Left ventricle myocardium inferior (tissue), 1 donor: ENCODE data around the gene WSCD1. TPM values are rescaled to one million over a fixed set of nuclear protein-coding genes. Genes with fewer than 3 reads are reported as not detected.

Source experiments
- DNase-seq: peaks from one replicate; pipeline ENCODE4 v3.0.0-alpha.2; 2020
- H3K27ac ChIP-seq: fragments of 200-600 bp; replicated peaks from 2 replicates; pipeline ENCODE4 v1.8.0; 2021
- H3K27me3 ChIP-seq: fragments of 200-600 bp; 2 replicates; pipeline ENCODE4 v1.8.0; 2021; ENCODE audit warnings: low read depth
- H3K36me3 ChIP-seq: fragments of 200-600 bp; 2 replicates; pipeline ENCODE4 v1.8.0; 2021
- H3K4me1 ChIP-seq: fragments of 200-600 bp; 2 replicates; pipeline ENCODE4 v1.8.0; 2021
- H3K4me3 ChIP-seq: fragments of 200-600 bp; 2 replicates; pipeline ENCODE4 v1.8.0; 2021; ENCODE audit warnings: mild to moderate bottlenecking, moderate library complexity
- H3K9me3 ChIP-seq: fragments of 200-600 bp; replicated peaks from 2 replicates; pipeline ENCODE4 v1.8.0; 2021
- CTCF ChIP-seq: fragments of 200-600 bp; IDR thresholded peaks from 2 replicates; pipeline ENCODE4 v1.8.0; 2021; ENCODE audit warnings: antibody characterized with exemption, mild to moderate bottlenecking, borderline replicate concordance
- intact Hi-C: fragments of 100-400 bp; cut with micrococcal nuclease; formaldehyde crosslinking; loops from one replicate; pipeline ENCODE4 v1.11.0; 2022
- total RNA-seq: library from RNA; stranded (reverse); fragmentation: NEBNext Ultra II Directional; extraction: Animal tissue kit (Norgen Biotek cat#: 25700); gene quantifications from one replicate; pipeline ENCODE4 v1.2.1, GENCODE V29; 2021
- donor health status: DM: no; HTN: yes; CAD: no; lungs with severe emphysema.

The WSCD1 gene
- total RNA-seq, 1 donor from 2014 or later: 6.4 TPM

- H3K27ac ChIP-seq: no peak overlapping the region
- peaks cover 5% of the 10 kb centered on the region for H3K4me1 ChIP-seq
- no peaks in the 10 kb centered on the region for H3K9me3 ChIP-seq
- no peak for DNase-seq
- no peak overlapping the region for H3K4me3 ChIP-seq
- intact Hi-C loops: no loop called here
- no peak for TF ChIP-seq CTCF
- no peaks in the 10 kb centered on the region for H3K36me3 ChIP-seq
- no peaks in the 10 kb centered on the region for H3K27me3 ChIP-seq
Measured at GRCh38 chr17:6085812-6086211, 15.6 kb downstream of the WSCD1 start.

- TF ChIP-seq CTCF: no peak
- peaks cover 5% of the 10 kb centered on the region for H3K4me1 ChIP-seq
- no peaks in the 10 kb centered on the region for H3K9me3 ChIP-seq
- H3K36me3 ChIP-seq: no peaks in the 10 kb centered on the region
- no peaks in the 10 kb centered on the region for H3K27me3 ChIP-seq
- intact Hi-C loops: no loop called here
- no peak overlapping the region for H3K4me3 ChIP-seq
- DNase-seq: no peak
- no peak overlapping the region for H3K27ac ChIP-seq
Measured at GRCh38 chr17:6086603-6087400, 16.6 kb downstream of the WSCD1 start.

GRCh38 chr17:6088141-6088540, 18.0 kb downstream of the WSCD1 start:
- Histone ChIP-seq H3K9me3 (no peaks in the 10 kb centered on the region), H3K27me3 (no peaks in the 10 kb centered on the region), H3K4me1 (no peaks in the 10 kb centered on the region), H3K36me3 (no peaks in the 10 kb centered on the region), H3K4me3 (no peak overlapping the region), H3K27ac (no peak overlapping the region)
- TF ChIP-seq CTCF: no peak
- intact Hi-C loops: no loop called here
- DNase-seq: no peak

- DNase-seq: no peak
- H3K36me3 ChIP-seq: no peaks in the 10 kb centered on the region
- no peaks in the 10 kb centered on the region for H3K9me3 ChIP-seq
- TF ChIP-seq CTCF: no peak
- intact Hi-C loops: no loop called here
- no peaks in the 10 kb centered on the region for H3K4me1 ChIP-seq
- H3K4me3 ChIP-seq: no peak overlapping the region
- H3K27me3 ChIP-seq: no peaks in the 10 kb centered on the region
- no peak overlapping the region for H3K27ac ChIP-seq
Measured at GRCh38 chr17:6090253-6090652, 20.1 kb downstream of the WSCD1 start.

- no peak for DNase-seq
- TF ChIP-seq CTCF: no peak
- Histone ChIP-seq H3K4me3 (no peak overlapping the region), H3K9me3 (no peaks in the 10 kb centered on the region), H3K27ac (no peak overlapping the region), H3K27me3 (no peaks in the 10 kb centered on the region), H3K4me1 (peaks cover 7% of the 10 kb centered on the region), H3K36me3 (no peaks in the 10 kb centered on the region)
- intact Hi-C loops: no loop called here
Measured at GRCh38 chr17:6092182-6092902, 22.2 kb downstream of the WSCD1 start.
